Adrenal gland (tissue), 5 donors: ENCODE results near the gene RALGPS1.

Experiments used
- POLR2A ChIP-seq, 2 donors: fragments of 450-650 bp; IDR thresholded peaks; one replicate each; pipeline ENCODE4 v1.6.1; 2017; ENCODE audit warnings: antibody characterized with exemption in 2 of 2, mild to moderate bottlenecking in 2 of 2, moderate library complexity in 1 of 2
- TF ChIP-seq, protein P1 (sequence below), 6 experiments: fragments of 450-650 bp in 4 of 6; fragments of 200-600 bp in 2 of 6; sonication (generic) in 1 of 6; IDR thresholded peaks; 1 replicate in 5 of 6; 2 replicates in 1 of 6; pipeline versions ENCODE4 v1.5.1 to v1.8.0; 2016 to 2021; ENCODE audit warnings: antibody characterized with exemption in 6 of 6, mild to moderate bottlenecking in 2 of 6, moderate library complexity in 1 of 6
- donor health status: DM: no; HTN: no; CAD: no.

- TF ChIP-seq, protein P1, sequence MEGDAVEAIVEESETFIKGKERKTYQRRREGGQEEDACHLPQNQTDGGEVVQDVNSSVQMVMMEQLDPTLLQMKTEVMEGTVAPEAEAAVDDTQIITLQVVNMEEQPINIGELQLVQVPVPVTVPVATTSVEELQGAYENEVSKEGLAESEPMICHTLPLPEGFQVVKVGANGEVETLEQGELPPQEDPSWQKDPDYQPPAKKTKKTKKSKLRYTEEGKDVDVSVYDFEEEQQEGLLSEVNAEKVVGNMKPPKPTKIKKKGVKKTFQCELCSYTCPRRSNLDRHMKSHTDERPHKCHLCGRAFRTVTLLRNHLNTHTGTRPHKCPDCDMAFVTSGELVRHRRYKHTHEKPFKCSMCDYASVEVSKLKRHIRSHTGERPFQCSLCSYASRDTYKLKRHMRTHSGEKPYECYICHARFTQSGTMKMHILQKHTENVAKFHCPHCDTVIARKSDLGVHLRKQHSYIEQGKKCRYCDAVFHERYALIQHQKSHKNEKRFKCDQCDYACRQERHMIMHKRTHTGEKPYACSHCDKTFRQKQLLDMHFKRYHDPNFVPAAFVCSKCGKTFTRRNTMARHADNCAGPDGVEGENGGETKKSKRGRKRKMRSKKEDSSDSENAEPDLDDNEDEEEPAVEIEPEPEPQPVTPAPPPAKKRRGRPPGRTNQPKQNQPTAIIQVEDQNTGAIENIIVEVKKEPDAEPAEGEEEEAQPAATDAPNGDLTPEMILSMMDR (IDR thresholded peaks at IDR 0.05) = no peak
- no peak for TF ChIP-seq POLR2A (IDR thresholded peaks at IDR 0.05)
Measured at GRCh38 chr9:127091526-127091925, 176.9 kb downstream of the RALGPS1 start.
